HG02852 (cell line): ENCODE measurements around the gene NIBAN1.
A peak's percentile ranks its signal among the peaks of the same experiment; 100 is the strongest.

ENCODE experiments used
- ATAC-seq: cut with Tn5 transposase; IDR thresholded peaks from one replicate; pipeline ENCODE4 v1.9.1; 2021; ENCODE audit warnings: mild to moderate bottlenecking, moderate library complexity; ENCODE audit not compliant: unreplicated experiment

NIBAN1 gene

DNA sequence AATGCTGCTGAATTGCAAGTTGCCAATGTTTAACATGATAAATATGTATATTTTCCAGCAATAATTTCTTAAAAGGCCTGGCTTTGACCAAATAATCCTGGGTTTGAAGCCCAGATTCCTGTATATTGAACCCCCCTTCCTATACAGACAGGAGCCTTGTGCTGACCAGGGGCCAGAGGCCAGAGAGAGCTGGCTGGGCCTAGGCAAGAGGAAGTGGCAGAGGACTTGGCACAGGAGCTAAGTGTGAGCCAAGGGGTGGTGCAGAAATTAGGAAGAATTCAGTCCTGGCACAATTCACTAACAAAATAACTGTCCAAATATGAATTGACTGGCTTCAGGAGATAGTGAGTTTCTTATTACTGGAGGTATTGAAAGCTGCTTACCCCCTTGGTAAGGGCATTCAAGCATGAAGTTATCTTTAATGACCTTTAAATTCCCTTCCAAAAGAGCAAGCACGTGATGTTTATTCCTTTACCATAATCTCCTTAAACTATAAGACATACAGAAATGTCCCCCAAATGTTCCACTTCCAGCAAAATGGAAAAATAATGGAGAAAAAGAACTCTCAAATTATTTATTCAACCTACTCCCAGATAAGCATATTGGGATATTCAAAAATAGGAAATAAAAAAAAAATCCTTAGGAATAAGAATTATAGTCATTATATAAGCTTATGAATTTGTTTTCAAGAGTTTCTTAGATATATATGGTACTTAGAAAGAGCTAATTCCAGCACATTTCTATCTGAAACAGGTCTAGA is 26.6 kb downstream of the NIBAN1 start:
- ATAC-seq: no peak

DNA sequence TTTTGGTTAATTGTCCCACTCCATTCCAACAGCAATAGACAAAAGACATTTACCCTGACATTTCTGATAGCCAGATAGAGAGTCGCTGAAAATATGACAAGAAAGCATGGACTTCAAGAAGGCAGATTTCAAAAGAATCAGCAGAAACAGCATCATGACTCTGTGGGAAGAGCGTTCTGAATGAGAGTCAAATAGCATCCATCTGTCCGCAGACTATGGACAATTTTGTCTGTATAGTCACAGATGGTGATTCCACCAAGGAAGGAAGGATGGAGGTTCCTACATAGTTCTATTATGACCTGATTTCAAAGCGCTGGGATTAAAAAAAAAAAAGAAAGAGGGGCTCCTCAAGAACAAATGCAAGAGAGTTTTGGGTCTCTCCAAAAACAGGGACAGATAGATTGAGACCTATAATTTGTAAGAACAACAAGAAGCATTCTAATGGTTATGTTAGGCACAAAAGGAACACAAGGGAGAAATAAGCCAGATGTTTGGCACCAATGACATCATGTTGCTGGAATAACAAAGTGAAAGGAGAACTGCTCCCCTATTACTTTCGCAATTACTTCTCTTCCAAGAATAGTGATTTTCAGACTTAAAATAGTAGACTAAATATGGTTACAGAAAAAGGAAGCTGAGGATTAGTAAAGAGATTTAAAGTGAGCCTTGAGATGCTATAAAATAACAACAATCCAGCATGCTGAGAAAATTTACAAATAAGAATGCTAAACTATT is 28.5 kb downstream of the NIBAN1 start:
- ATAC-seq: peak; percentile 47

DNA sequence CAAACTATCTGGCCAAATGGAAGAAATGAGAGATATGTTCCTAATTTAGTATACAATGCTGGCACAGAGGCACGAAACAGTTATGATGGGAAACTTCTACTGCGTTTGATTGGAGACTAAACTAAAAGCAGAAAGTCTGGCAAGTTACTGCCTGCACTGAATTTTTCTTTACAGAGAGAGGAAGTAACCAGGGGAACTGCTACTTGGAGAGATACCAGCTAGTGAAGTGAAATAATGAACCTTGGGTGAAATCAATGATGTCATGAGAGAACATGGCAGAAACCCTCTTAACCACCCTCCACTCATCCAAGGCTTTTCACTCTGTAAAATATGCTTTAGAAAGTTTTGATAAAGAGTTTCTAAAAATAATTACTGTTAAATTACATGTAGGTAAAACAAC is 29.3 kb downstream of the NIBAN1 start:
- no peak for ATAC-seq

DNA sequence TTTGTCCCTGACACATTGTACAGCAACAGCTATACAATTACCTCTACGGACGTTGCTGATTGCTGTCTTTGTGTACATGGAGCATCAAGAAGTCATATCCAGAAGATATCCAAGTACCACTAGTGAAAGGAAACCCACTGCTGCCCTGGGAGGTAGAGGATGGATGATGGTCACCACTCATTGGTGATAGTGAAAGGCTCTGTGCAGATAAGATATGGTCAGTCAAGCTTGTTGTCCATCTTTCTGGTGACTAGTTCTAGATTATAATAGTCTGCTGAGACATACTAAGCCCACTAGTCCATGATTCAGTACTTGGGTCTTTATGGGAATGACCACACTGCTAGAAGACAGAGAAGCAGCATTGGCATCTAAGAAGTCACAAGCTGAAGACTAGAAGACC is 30.3 kb downstream of the NIBAN1 start:
- ATAC-seq: no peak

DNA sequence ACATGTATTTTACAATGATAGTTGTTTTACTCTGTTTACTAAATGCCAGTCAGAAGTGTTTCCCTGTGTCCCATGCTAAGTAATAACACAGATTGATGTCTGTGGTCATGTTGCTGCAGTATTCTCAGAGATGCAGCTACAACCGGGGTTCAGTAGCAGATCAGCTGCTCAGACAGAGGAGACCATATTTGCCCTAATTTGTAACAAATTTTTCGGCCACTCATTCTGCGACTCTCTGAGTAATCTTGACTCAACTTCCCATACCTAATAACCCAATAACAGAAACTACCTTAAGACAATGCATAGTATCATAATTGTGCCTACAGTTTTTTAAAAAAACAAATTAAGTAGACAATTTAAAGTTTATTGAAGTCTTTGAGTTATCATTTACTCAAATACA is 32.6 kb downstream of the NIBAN1 start:
- peak; percentile 69 for ATAC-seq

DNA sequence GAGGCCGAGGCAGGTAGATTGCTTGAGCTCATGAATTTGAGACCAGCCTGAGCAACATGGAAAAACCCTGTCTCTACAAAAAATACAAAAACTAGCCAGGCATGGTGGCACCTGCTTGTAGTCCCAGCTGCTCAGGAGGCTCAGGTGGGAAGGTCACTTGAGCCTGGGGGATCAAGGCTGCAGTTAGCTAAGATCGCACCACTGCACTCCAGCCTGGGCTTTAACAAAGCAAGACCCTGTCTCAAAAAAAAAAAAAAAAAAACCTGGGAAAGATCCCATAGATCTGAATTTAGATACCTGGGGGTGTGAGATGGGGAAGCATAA is 32.9 kb downstream of the NIBAN1 start:
- ATAC-seq: peak; percentile 36

DNA sequence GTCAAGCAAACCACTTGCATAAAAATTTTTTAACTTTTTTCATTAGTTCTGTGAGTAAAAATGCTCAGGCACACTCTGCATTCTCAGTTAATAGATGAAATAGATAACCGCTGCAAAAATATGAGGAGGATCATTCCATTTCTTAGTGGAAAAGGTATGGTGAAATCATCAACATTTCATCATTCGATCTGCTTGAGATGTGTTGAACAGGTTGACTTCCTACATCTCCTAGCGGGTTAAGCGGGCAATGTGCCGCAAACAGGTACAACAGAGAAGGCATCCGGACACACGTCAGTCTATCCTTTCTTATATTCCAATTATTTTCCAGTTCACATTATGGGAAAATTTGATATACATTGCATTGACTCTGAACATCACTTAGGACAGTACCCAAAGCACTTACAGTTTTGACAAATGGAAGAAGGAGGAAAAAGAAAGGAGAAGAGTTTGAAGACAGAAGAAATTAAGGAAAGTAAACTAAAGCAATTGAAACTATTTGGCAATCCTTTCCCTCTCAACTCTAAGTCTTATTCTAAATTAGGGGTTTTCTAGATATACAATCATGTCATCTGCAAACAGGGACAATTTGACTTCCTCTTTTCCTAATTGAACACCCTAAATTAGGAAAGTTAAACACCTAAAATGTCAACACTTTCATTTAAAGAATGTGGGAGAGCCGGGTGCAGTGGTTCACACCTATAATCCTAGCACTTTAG is 33.5 kb downstream of the NIBAN1 start:
- no peak for ATAC-seq

DNA sequence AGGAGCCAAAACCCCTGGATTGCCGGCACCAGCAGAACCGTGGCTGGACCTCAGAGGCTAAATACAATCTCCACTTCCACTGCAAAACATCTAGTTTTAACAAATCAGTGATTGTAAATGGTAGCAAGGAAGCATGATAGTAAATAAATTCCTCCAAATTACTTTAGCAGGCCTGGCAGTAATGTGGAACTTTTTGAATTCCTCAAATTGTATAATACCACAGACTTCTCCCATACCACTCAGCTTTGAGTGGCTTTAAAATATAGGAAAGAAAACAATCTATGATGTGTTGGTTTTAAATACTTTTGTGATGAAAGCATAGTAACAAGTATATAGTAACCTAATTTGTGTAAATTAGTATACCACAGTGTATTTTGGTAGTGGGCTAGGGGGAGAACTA is 34.1 kb downstream of the NIBAN1 start:
- ATAC-seq: no peak

DNA sequence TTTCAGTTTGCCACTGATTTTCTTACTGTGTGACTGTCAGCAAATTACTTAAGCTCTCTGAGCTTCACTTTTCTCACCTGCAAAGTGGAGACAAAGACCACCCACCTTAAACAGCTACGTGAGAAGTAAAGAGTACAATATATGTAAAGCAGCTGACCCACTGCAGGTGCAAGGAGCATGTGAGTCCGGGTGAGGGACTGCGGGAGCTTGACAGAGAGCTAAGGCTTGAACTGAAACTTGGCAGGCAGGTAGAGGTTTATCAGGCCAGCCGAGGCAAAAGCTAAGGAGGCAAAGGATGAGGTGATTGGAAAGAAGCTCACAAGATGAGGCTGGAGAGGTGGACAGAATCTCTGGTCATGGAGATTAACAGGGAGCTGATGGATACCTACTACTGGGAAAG is 36.6 kb downstream of the NIBAN1 start:
- no peak for ATAC-seq

DNA sequence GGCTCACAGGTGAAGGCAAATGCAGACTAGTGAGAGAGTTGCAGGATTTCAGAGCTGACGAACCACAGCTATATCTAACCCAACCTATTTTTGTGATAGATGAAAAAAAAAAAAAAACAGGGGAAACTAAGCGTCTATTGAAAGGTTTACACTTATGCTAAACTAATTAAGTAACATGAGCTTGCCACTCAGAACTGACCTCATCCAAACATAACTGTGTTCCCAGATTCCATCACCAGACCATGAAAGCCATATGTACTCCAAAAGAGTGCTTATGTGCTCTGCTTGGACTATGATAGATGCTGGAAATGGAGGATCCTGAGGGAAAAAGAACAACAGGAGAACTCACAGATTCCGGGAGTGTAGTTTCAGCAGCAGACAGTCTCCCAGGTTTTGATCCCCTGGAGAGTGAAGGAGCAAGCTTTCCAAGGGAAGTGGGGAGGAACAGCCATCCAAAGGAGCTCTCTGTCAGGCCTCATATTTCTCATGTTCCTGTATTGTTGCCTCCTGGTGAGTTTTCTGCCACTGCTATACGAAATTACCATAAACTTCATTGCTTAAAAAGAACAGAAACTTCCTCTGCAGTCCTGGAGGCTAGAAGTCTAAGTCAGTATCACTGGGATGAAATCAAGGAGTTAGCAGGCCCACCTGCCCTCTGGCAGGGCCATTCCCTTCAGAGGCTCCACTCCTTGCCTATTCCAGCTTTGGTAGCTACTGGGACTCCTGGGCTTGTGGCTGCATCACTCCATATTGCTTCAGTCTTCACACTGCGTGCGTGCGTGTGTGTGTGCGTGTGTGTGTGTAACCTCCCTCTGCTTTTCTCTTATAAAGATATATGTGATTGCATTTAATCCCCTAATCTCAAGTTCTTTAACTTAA is 38.1 kb downstream of the NIBAN1 start:
- ATAC-seq: no peak

DNA sequence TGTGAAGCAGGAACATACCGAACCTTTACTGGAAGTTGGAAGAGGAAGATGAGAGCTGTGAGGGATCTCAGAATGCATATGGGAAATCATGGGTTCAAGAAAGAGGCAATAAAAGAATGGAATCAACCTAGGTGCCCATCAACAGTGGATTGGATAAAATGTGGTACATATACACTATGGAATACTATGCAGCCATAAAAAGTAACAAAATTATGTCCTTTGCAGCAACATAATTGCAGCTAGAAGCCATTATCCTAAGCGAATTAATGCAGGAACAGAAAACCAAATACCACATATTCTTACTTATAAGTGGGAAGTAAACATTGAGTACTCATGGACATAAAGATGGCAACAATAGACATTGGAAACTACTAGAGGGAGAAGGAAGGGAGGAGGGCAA is 40.4 kb downstream of the NIBAN1 start:
- no peak for ATAC-seq

DNA sequence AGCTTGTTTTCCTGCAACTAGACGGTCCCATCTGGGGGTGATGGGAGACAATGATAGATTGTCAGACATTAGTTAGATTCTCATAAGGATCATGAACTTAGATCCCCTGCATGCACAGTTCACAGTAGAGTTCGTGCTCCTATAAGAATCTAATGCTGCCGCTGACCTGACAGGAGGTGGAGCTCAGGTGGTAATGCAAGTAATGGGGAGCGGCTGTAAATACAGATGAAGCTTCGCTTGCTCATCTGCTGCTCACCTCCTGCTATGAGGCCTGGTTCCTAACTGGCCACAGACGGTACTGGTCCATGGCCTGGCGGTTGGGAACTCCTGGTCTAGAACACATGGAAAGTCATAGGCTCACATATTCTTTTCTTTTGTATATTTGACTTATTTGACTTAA is 42.0 kb downstream of the NIBAN1 start:
- ATAC-seq: no peak

DNA sequence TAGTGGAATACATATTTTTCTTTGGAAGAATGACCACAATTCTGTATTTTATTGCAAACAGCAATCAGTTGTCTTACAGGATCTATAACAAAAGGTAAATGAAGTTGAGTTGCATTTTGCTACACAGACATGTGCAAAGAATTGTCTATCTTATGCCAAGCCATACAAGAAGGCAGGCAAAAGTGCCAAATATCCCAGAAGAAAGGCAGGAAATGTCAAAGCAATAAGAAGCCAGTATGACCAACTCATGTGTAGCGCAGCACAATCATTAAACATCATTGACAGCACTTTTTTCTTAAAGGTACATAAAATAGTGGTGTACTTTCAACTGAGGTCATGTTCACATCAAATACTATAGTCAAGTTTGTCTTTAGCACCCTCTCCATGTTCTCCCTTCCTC is 42.7 kb downstream of the NIBAN1 start:
- no peak for ATAC-seq

DNA sequence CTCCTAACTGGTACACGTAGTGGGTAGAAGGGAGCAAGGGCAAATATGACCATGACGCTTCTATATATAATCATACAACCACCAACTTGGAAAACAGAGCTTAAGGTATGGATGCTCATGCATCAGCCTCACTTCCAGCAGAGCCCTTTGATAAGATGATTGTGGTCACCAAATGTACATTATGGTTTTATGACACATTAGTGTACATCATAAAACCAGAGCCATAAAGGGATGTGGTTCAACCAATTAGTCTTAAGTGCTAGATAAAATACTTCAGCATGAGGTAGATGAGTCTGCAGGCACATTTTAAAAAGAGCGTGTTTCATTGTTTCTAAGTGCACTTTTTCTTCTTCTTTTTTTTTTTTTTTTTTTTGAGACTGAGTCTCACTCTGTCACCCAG is 43.7 kb downstream of the NIBAN1 start:
- no peak for ATAC-seq

DNA sequence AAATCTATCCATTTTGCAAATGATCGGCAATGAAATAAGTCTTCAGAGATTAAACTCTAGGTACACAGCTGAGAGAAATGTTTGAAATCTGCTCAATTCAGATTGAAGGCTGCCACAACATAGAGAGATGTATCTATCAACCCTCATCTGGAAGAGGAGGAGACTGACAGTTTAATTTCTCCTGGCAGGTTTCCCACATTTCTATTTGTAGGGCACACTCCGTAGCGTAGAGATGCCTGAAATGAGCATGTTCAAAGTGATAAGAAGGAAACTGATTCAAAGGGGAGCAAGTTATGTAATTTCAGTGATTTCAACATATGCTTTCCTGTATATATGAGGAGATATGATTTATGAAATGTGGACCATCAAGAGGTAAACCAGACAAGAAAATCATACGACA is 44.1 kb downstream of the NIBAN1 start:
- no peak for ATAC-seq

DNA sequence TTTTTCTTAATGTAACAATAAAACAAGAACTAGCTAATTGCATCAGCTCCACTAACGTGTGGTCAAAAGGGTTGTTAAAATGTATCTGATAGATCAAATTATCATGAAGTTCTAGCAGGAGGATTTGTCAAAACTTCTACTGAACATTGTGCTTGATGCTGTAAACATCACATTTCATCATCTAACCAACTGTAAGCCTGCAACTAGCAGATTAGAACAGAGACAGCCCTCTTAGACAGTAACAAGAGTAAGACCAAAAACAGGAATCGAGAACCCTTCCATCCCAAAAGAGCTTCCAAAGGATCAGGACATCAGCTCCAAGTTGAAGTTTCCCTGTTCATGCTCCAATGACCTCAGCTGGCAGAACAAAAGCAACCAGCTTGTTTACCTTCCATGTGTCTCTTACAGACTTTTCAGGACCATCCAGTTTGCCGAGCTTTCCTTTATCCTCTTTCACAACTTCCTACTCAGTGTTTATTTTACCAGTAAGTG is 44.6 kb downstream of the NIBAN1 start:
- ATAC-seq: no peak

DNA sequence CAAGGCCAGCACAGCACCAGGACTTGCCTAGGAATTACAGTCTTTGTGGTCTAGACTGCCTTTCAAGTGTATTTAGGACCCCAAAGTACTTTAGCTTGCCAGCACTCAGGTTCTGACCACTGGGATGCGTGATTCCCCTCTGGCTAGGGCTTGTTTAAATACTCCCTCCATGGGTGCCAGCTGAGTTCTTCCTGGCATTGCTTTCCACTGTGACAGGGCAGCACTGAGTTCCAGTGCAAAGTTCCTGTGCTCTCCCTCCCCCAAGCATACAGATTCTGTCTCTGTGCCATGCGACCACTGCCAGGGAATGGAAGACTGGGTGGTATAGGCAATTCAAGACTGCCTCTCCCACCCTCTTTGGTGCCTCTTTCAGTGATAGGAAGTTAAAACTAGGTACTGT is 45.9 kb downstream of the NIBAN1 start:
- ATAC-seq: no peak
